HG03025 (cell line): Measurements from ENCODE around the gene LGR4.

Source experiments
- ATAC-seq: cut with Tn5 transposase; IDR thresholded peaks from one replicate; pipeline ENCODE4 v1.9.1; 2021; ENCODE audit warnings: mild to moderate bottlenecking, moderate library complexity; ENCODE audit not compliant: unreplicated experiment, low FRiP score

LGR4 gene

GRCh38 chr11:27406498-27407354, 65.9 kb downstream of the LGR4 start:
- ATAC-seq = no peak

- ATAC-seq = no peak
Observed at GRCh38 chr11:27405134-27405533, 67.5 kb downstream of the LGR4 start.

GRCh38 chr11:27404427-27404826, 68.2 kb downstream of the LGR4 start:
- no peak for ATAC-seq

- no peak for ATAC-seq
Observed at GRCh38 chr11:27403195-27403594, 69.4 kb downstream of the LGR4 start.

- no peak for ATAC-seq
Observed at GRCh38 chr11:27402450-27402849, 70.1 kb downstream of the LGR4 start.

GRCh38 chr11:27401833-27402316, 70.7 kb downstream of the LGR4 start:
- no peak for ATAC-seq

- ATAC-seq = no peak
Observed at GRCh38 chr11:27401280-27401832, 71.2 kb downstream of the LGR4 start.

GRCh38 chr11:27398400-27398770, 74.2 kb downstream of the LGR4 start:
- ATAC-seq = no peak

GRCh38 chr11:27397624-27398399, 74.8 kb downstream of the LGR4 start:
- ATAC-seq = no peak

- no peak for ATAC-seq
Observed at GRCh38 chr11:27396259-27396839, 76.2 kb downstream of the LGR4 start.

GRCh38 chr11:27395556-27396258, 76.9 kb downstream of the LGR4 start:
- no peak for ATAC-seq

- no peak for ATAC-seq
Observed at GRCh38 chr11:27394781-27395228, 77.8 kb downstream of the LGR4 start.

- no peak for ATAC-seq
Observed at GRCh38 chr11:27392278-27393114, 80.1 kb downstream of the LGR4 start.

- no peak for ATAC-seq
Observed at GRCh38 chr11:27391331-27392015, 81.1 kb downstream of the LGR4 start.

- no peak for ATAC-seq
Observed at GRCh38 chr11:27390318-27391295, 82.0 kb downstream of the LGR4 start.

- no peak for ATAC-seq
Observed at GRCh38 chr11:27388869-27389268, 83.7 kb downstream of the LGR4 start.

- no peak for ATAC-seq
Observed at GRCh38 chr11:27388001-27388400, 84.6 kb downstream of the LGR4 start.

GRCh38 chr11:27387362-27387761, 85.2 kb downstream of the LGR4 start:
- no peak for ATAC-seq
